Mesenchymal stem cell (in vitro differentiated cells and primary cell): ENCODE data around the gene LPCAT1.

Experiments used
- DNase-seq: peaks from one replicate; pipeline ENCODE4 v3.0.0-alpha.2; 2013
- H2AFZ ChIP-seq: one replicate; pipeline ENCODE4 v1.6.1; 2013; ENCODE audit warnings: low read depth, mild to moderate bottlenecking, control low read depth, inconsistent platforms, low read length, moderate library complexity
- H2AK5ac ChIP-seq: 2 replicates; pipeline ENCODE4 v1.6.1; 2013; ENCODE audit warnings: low read length, moderate library complexity, mild to moderate bottlenecking, inconsistent platforms; ENCODE audit not compliant: severe bottlenecking
- H2BK120ac ChIP-seq: one replicate; pipeline ENCODE4 v1.6.1; 2013; ENCODE audit warnings: low read depth, mild to moderate bottlenecking, inconsistent platforms, low read length, moderate library complexity
- H2BK12ac ChIP-seq, 2 experiments: one replicate each; pipeline ENCODE4 v1.6.1; 2013; ENCODE audit warnings: inconsistent platforms in 2 of 2, low read length in 2 of 2, mild to moderate bottlenecking in 2 of 2, moderate library complexity in 2 of 2, control low read depth in 1 of 2
- H2BK15ac ChIP-seq: one replicate; pipeline ENCODE4 v1.6.1; 2013; ENCODE audit warnings: mild to moderate bottlenecking, low read depth, inconsistent platforms; ENCODE audit not compliant: poor library complexity, severe bottlenecking
- H2BK5ac ChIP-seq: 2 replicates; pipeline ENCODE4 v1.6.1; 2013; ENCODE audit warnings: low read depth, mild to moderate bottlenecking, low read length, control low read depth, inconsistent platforms; ENCODE audit not compliant: poor library complexity, severe bottlenecking
- H3K14ac ChIP-seq, 2 experiments: one replicate each; pipeline ENCODE4 v1.6.1; 2013; ENCODE audit warnings: inconsistent platforms in 2 of 2, low read length in 2 of 2, control low read depth in 1 of 2, mild to moderate bottlenecking in 1 of 2, moderate library complexity in 1 of 2
- H3K18ac ChIP-seq, 2 experiments: one replicate each; pipeline ENCODE4 v1.6.1; 2013; ENCODE audit warnings: inconsistent platforms in 2 of 2, low read length in 2 of 2, control low read depth in 1 of 2, low read depth in 1 of 2, mild to moderate bottlenecking in 1 of 2
- H3K23ac ChIP-seq, 2 experiments: one replicate each; pipeline ENCODE4 v1.6.1; 2013; ENCODE audit warnings: inconsistent platforms in 2 of 2, low read length in 2 of 2, mild to moderate bottlenecking in 2 of 2, moderate library complexity in 2 of 2, control low read depth in 1 of 2
- H3K27ac ChIP-seq: 2 replicates; pipeline ENCODE4 v1.5.1; 2013; ENCODE audit warnings: mild to moderate bottlenecking, moderate library complexity, low read length, control low read depth, inconsistent platforms; ENCODE audit not compliant: poor library complexity, severe bottlenecking
- H3K27me3 ChIP-seq, 2 experiments: 2 replicates each; pipeline versions ENCODE4 v1.6.1 to v1.7.0; 2013; ENCODE audit warnings: low read length in 2 of 2, mild to moderate bottlenecking in 2 of 2, moderate library complexity in 2 of 2, control low read depth in 1 of 2, inconsistent platforms in 1 of 2; ENCODE audit not compliant: control insufficient read depth in 1 of 2, insufficient read depth in 1 of 2
- H3K36me3 ChIP-seq, 2 experiments: 2 replicates each; pipeline versions ENCODE4 v1.6.1 to v1.7.0; 2013; ENCODE audit warnings: low read length in 2 of 2, control low read depth in 1 of 2, inconsistent platforms in 1 of 2, low read depth in 1 of 2, mild to moderate bottlenecking in 1 of 2; ENCODE audit not compliant: insufficient read depth in 2 of 2, control insufficient read depth in 1 of 2
- H3K4ac ChIP-seq, 2 experiments: one replicate each; pipeline ENCODE4 v1.6.1; 2013; ENCODE audit warnings: inconsistent platforms in 2 of 2, low read length in 2 of 2, mild to moderate bottlenecking in 2 of 2, moderate library complexity in 2 of 2, control low read depth in 1 of 2, low read depth in 1 of 2
- H3K4me1 ChIP-seq: 2 replicates; pipeline ENCODE4 v1.6.1; 2013; ENCODE audit warnings: low read depth, low read length, control low read depth; ENCODE audit not compliant: control insufficient read depth, insufficient read depth
- H3K4me2 ChIP-seq: 2 replicates; pipeline ENCODE4 v1.6.1; 2013; ENCODE audit warnings: low read length, mild to moderate bottlenecking, inconsistent platforms; ENCODE audit not compliant: poor library complexity, severe bottlenecking
- H3K4me3 ChIP-seq, 2 experiments: 2 replicates each; pipeline versions ENCODE4 v1.5.1 to v1.7.0; 2013; ENCODE audit warnings: low read length in 2 of 2, mild to moderate bottlenecking in 2 of 2, control low read depth in 1 of 2, low read depth in 1 of 2; ENCODE audit not compliant: insufficient read depth in 1 of 2
- H3K79me1 ChIP-seq: replicated peaks from 2 replicates; pipeline ENCODE4 v1.6.1; 2013; ENCODE audit warnings: mild to moderate bottlenecking, control low read depth, low read length, inconsistent platforms; ENCODE audit not compliant: poor library complexity, severe bottlenecking
- H3K9ac ChIP-seq: 2 replicates; pipeline ENCODE4 v1.7.0; 2013; ENCODE audit warnings: mild to moderate bottlenecking, low read length, moderate library complexity
- H3K9me3 ChIP-seq: 2 replicates; pipeline ENCODE4 v1.7.0; 2013; ENCODE audit warnings: mild to moderate bottlenecking, low read length; ENCODE audit not compliant: control insufficient read depth
- H4K8ac ChIP-seq: one replicate; pipeline ENCODE4 v1.6.1; 2013; ENCODE audit warnings: inconsistent platforms, mild to moderate bottlenecking, low read length, moderate library complexity
- H4K91ac ChIP-seq: one replicate; pipeline ENCODE4 v1.6.1; 2013; ENCODE audit warnings: mild to moderate bottlenecking, low read length, inconsistent platforms
- WGBS: methylation state at CpG from one replicate; pipeline ENCODE4 v1.1.7; 2013; ENCODE audit warnings: mixed read lengths; 5-methylcytosine and 5-hydroxymethylcytosine counted together

LPCAT1 gene

DNA sequence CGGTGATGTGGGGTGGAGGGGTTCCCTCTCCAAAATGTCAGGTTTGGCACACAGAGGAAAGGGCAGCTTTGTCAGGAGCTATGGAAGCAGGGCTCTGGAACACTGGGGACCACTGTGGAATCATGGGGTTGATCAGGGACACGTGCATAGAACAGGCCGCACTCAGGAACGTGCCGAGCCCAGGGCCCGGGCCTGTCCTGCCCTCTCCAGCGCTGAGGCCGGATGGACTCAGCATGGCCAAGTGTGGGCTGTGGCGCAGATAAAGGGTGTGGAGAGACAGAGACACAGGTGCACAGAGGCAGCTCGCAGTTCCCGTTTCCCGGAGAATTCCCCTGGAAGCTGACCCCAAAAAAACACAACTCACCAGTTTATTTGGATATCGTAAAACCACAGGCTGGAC is 40.7 kb downstream of the LPCAT1 start:
- no peak overlapping the region for H3K4ac ChIP-seq
- no peak overlapping the region for H3K27ac ChIP-seq
- H3K27me3 ChIP-seq = no peaks in the 10 kb centered on the region
- no peak overlapping the region for H4K91ac ChIP-seq
- peaks cover 70 to 90% of the 10 kb centered on the region in 2 experiments for H3K36me3 ChIP-seq
- DNase-seq = no peak
- H3K18ac ChIP-seq = no peak overlapping the region
- H3K4me1 ChIP-seq = peaks cover 4% of the 10 kb centered on the region
- WGBS = 97% methylated on average over 13 of the region's 13 CpGs
- H3K14ac ChIP-seq = no peak overlapping the region
- H4K8ac ChIP-seq = no peak overlapping the region
- no peak overlapping the region for H3K4me3 ChIP-seq
- H2AK5ac ChIP-seq = no peak overlapping the region
- no peak overlapping the region for H3K9ac ChIP-seq
- H2BK12ac ChIP-seq = no peak overlapping the region
- no peak overlapping the region for H2AFZ ChIP-seq
- no peak overlapping the region for H2BK5ac ChIP-seq
- H3K9me3 ChIP-seq = no peaks in the 10 kb centered on the region
- H2BK120ac ChIP-seq = no peak overlapping the region
- H3K79me1 ChIP-seq = peaks cover 27% of the 10 kb centered on the region
- H3K4me2 ChIP-seq = no peak overlapping the region
- no peak overlapping the region for H2BK15ac ChIP-seq
- no peak overlapping the region for H3K23ac ChIP-seq

DNA sequence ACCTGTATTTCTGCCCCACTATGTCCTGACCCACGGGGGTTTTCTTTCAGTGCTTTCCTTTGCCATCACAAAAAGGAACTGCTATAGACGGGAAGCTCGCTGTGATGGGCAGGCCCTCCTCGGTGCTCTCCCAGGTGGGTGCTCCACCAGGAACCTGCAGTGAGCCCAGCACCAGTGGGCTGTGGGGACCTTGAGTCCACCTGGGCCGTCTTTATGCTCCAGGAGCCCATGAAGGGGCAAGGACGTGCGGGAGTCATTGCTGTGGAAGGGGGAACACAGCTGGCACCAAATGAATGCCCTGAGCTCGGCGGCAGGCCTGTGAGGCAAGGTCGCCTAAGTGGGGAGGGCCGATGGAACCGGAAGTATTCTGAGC is 41.8 kb downstream of the LPCAT1 start:
- no peak overlapping the region for H3K4ac ChIP-seq
- H3K4me1 ChIP-seq = peaks cover 4% of the 10 kb centered on the region
- no peak overlapping the region for H4K91ac ChIP-seq
- no peak overlapping the region for H3K4me2 ChIP-seq
- no peak overlapping the region for H3K23ac ChIP-seq
- no peak for DNase-seq
- no peak overlapping the region for H3K4me3 ChIP-seq
- H4K8ac ChIP-seq = no peak overlapping the region
- H2BK120ac ChIP-seq = no peak overlapping the region
- H2BK5ac ChIP-seq = no peak overlapping the region
- H2BK12ac ChIP-seq = no peak overlapping the region
- no peaks in the 10 kb centered on the region for H3K27me3 ChIP-seq
- H3K14ac ChIP-seq = no peak overlapping the region
- no peak overlapping the region for H2AFZ ChIP-seq
- H3K9me3 ChIP-seq = no peaks in the 10 kb centered on the region
- no peak overlapping the region for H3K9ac ChIP-seq
- H2AK5ac ChIP-seq = no peak overlapping the region
- H3K36me3 ChIP-seq = peaks cover 69 to 86% of the 10 kb centered on the region in 2 experiments
- H3K79me1 ChIP-seq = peaks cover 20% of the 10 kb centered on the region
- WGBS = 97% methylated on average over 12 of the region's 12 CpGs
- H3K18ac ChIP-seq = no peak overlapping the region
- H2BK15ac ChIP-seq = no peak overlapping the region
- no peak overlapping the region for H3K27ac ChIP-seq

DNA sequence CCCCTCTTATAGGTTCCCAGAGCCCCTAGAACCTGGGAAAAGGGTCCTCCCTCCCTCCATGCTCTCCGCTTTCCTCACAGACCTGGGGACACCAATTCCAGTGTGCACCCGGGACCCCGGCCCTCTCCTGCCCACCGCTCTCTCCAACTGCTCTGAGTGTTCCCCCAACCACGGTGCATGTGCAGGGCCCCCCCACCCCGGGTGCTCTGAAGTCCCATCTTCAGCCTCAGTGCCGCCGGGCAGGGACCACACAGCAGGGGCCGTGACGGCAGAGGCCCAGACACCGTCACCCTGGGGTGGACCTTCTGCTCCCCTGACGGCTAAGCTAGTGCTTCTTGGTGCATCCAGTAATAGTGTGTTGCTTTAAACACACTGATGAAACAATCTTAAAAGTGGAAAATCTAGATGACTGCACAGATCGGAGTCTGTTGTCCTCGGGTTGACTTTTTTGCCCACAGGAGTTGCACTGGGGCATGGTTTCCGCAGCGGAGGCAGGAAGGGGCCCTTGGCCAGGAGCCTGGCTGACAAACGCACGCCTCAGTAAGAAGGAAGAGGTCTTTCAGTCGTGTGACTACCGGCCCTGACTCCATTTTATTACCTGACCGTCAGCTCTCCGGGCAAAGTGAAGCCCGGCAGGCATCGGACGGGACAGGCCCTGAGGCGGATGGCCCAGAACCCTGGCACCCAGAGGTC is 42.3 kb downstream of the LPCAT1 start:
- Histone ChIP-seq H3K23ac (no peak overlapping the region), H3K4me2 (no peak overlapping the region), H2AFZ (no peak overlapping the region), H2BK120ac (no peak overlapping the region), H2BK12ac (no peak overlapping the region), H4K8ac (no peak overlapping the region), H3K18ac (no peak overlapping the region), H3K9ac (no peak overlapping the region), H2BK5ac (no peak overlapping the region), H2AK5ac (no peak overlapping the region), H3K14ac (no peak overlapping the region), H3K36me3 (peaks cover 69 to 86% of the 10 kb centered on the region in 2 experiments), H3K4me1 (peaks cover 4% of the 10 kb centered on the region), H3K4ac (no peak overlapping the region), H3K27ac (no peak overlapping the region), H3K79me1 (peaks cover 20% of the 10 kb centered on the region), H2BK15ac (no peak overlapping the region), H3K9me3 (no peaks in the 10 kb centered on the region), H3K27me3 (no peaks in the 10 kb centered on the region), H4K91ac (no peak overlapping the region), H3K4me3 (no peak overlapping the region)
- DNase-seq = no peak
- 96% methylated on average over 26 of the region's 26 CpGs for WGBS

DNA sequence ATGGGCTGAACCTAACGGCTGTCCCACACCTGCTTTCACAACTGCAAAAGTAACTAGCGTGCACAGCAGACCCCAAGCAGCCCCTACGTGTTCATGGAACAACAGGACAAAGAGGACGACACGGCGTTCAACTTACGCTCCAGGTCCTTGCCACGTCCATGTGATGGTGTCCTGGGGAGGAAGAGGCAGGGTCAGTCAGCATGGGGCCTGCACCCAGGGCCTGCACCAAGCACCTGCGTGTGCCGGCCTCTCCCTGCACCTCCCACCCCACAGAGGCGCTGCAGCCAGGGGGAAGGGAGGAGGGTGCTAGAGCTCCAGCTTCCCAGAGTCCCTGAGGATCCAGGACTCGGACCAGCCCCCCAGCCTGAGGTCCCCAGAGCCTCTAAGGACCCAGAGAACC is 43.0 kb downstream of the LPCAT1 start:
- no peak overlapping the region for H2BK15ac ChIP-seq
- H3K79me1 ChIP-seq = peaks cover 14% of the 10 kb centered on the region
- no peak overlapping the region for H2AK5ac ChIP-seq
- no peak overlapping the region for H3K4me2 ChIP-seq
- H3K4me3 ChIP-seq = no peak overlapping the region
- no peak overlapping the region for H3K27ac ChIP-seq
- H3K18ac ChIP-seq = no peak overlapping the region
- H4K8ac ChIP-seq = no peak overlapping the region
- H2BK12ac ChIP-seq = no peak overlapping the region
- no peak overlapping the region for H3K14ac ChIP-seq
- peaks cover 4% of the 10 kb centered on the region for H3K4me1 ChIP-seq
- no peak overlapping the region for H2BK120ac ChIP-seq
- no peak overlapping the region for H4K91ac ChIP-seq
- no peaks in the 10 kb centered on the region for H3K9me3 ChIP-seq
- H3K36me3 ChIP-seq = peaks cover 69 to 86% of the 10 kb centered on the region in 2 experiments
- no peak overlapping the region for H3K4ac ChIP-seq
- H2AFZ ChIP-seq = no peak overlapping the region
- H2BK5ac ChIP-seq = no peak overlapping the region
- H3K23ac ChIP-seq = no peak overlapping the region
- DNase-seq = no peak
- H3K27me3 ChIP-seq = no peaks in the 10 kb centered on the region
- no peak overlapping the region for H3K9ac ChIP-seq
- 92% methylated on average over 12 of the region's 12 CpGs for WGBS
